SKM-1 (cell line): Measurements from ENCODE around the gene HDAC9.

Source experiments
- DNase-seq: peaks from one replicate; lab custom pipeline; 2025; ENCODE audit not compliant: unreplicated experiment; lab: John Stamatoyannopoulos, UW

Gene HDAC9

GRCh38 chr7:18494406-18494805 is 1.1 kb upstream of the HDAC9 start:
- DNase-seq, result no peak

- DNase-seq, result no peak
Observed at GRCh38 chr7:18494821-18495408, 634 bp upstream of the HDAC9 start.

- DNase-seq, result no peak
Observed at GRCh38 chr7:18496341-18496700, 772 bp downstream of the HDAC9 start.

GRCh38 chr7:18497082-18497481 is 1.5 kb downstream of the HDAC9 start:
- DNase-seq, result no peak

- DNase-seq, result no peak
Observed at GRCh38 chr7:18497800-18498199, 2.3 kb downstream of the HDAC9 start.

GRCh38 chr7:18498341-18498740 is 2.8 kb downstream of the HDAC9 start:
- DNase-seq, result no peak

- DNase-seq, result no peak
Observed at GRCh38 chr7:18499407-18500177, 4.0 kb downstream of the HDAC9 start.

GRCh38 chr7:18503126-18503866 is 7.7 kb downstream of the HDAC9 start:
- no peak for DNase-seq

GRCh38 chr7:18504965-18505364 is 9.4 kb downstream of the HDAC9 start:
- no peak for DNase-seq

- no peak for DNase-seq
Observed at GRCh38 chr7:18505870-18506460, 10.4 kb downstream of the HDAC9 start.

GRCh38 chr7:18508443-18509427 is 13.2 kb downstream of the HDAC9 start:
- no peak for DNase-seq

GRCh38 chr7:18509481-18509880 is 13.9 kb downstream of the HDAC9 start:
- DNase-seq, result no peak

- DNase-seq, result no peak
Observed at GRCh38 chr7:18511351-18512140, 16.0 kb downstream of the HDAC9 start.

- no peak for DNase-seq
Observed at GRCh38 chr7:18513343-18513742, 17.8 kb downstream of the HDAC9 start.

GRCh38 chr7:18515067-18515466 is 19.5 kb downstream of the HDAC9 start:
- no peak for DNase-seq

GRCh38 chr7:18517646-18518045 is 22.1 kb downstream of the HDAC9 start:
- DNase-seq, result no peak

- no peak for DNase-seq
Observed at GRCh38 chr7:18518555-18518954, 23.0 kb downstream of the HDAC9 start.

GRCh38 chr7:18520450-18521235 is 25.1 kb downstream of the HDAC9 start:
- no peak for DNase-seq

- DNase-seq, result no peak
Observed at GRCh38 chr7:18521236-18521589, 25.7 kb downstream of the HDAC9 start.
